HEK293 (cell line): ENCODE measurements around the gene OGFOD2.
A peak's percentile ranks its signal among the peaks of the same experiment; 100 is the strongest.

Experiments used
- MEIS1 ChIP-seq: sonication (generic); formaldehyde crosslinking; IDR thresholded peaks from 2 replicates; pipeline ENCODE4 v1.8.1; 2022; ENCODE audit warnings: missing genetic modification reagents, mild to moderate bottlenecking, borderline replicate concordance
- PATZ1 ChIP-seq: fragments of 450-650 bp; formaldehyde crosslinking; IDR thresholded peaks from 2 replicates; pipeline ENCODE4 v1.5.1; 2016; ENCODE audit warnings: missing biosample characterization, missing genetic modification characterization
- PRDM6 ChIP-seq: fragments of 450-650 bp; formaldehyde crosslinking; IDR thresholded peaks from 2 replicates; pipeline ENCODE4 v1.5.1; 2017; ENCODE audit warnings: missing biosample characterization, missing genetic modification characterization
- SP7 ChIP-seq: fragments of 450-650 bp; formaldehyde crosslinking; IDR thresholded peaks from 2 replicates; pipeline ENCODE4 v1.5.1; 2016; ENCODE audit warnings: missing biosample characterization, missing genetic modification characterization
- YY2 ChIP-seq: fragments of 450-650 bp; formaldehyde crosslinking; IDR thresholded peaks from 2 replicates; pipeline ENCODE4 v1.5.1; 2016; ENCODE audit warnings: missing biosample characterization, missing genetic modification characterization
- ZBTB49 ChIP-seq: fragments of 450-650 bp; formaldehyde crosslinking; IDR thresholded peaks from 2 replicates; pipeline ENCODE4 v1.5.1; 2016; ENCODE audit warnings: missing biosample characterization, missing genetic modification characterization, low read depth
- ZFP69B ChIP-seq: fragments of 450-650 bp; formaldehyde crosslinking; IDR thresholded peaks from 2 replicates; pipeline ENCODE4 v1.5.1; 2016; ENCODE audit warnings: missing biosample characterization, missing genetic modification characterization
- ZNF114 ChIP-seq: fragments of 450-650 bp; formaldehyde crosslinking; IDR thresholded peaks from 2 replicates; pipeline ENCODE4 v1.5.0; 2017; ENCODE audit warnings: missing biosample characterization, missing genetic modification characterization
- ZNF266 ChIP-seq: fragments of 450-650 bp; formaldehyde crosslinking; IDR thresholded peaks from 2 replicates; pipeline ENCODE4 v1.5.1; 2016; ENCODE audit warnings: missing biosample characterization, missing genetic modification characterization, low read depth
- ZNF302 ChIP-seq: fragments of 450-650 bp; formaldehyde crosslinking; IDR thresholded peaks from 2 replicates; pipeline ENCODE4 v1.5.1; 2016; ENCODE audit warnings: missing biosample characterization, missing genetic modification characterization, low read depth
- ZNF335 ChIP-seq: fragments of 450-650 bp; formaldehyde crosslinking; conservative IDR thresholded peaks from 2 replicates; pipeline ENCODE4 v1.5.1; 2016; ENCODE audit warnings: missing biosample characterization, missing genetic modification characterization
- ZNF350 ChIP-seq: fragments of 450-650 bp; formaldehyde crosslinking; IDR thresholded peaks from 2 replicates; pipeline ENCODE4 v1.5.0; 2017; ENCODE audit warnings: missing biosample characterization, mild to moderate bottlenecking, missing genetic modification characterization
- ZNF37A ChIP-seq: fragments of 450-650 bp; IDR thresholded peaks from 2 replicates; pipeline ENCODE4 v1.5.1; 2018; ENCODE audit warnings: missing biosample characterization, missing genetic modification characterization
- ZNF391 ChIP-seq: fragments of 450-650 bp; formaldehyde crosslinking; IDR thresholded peaks from 2 replicates; pipeline ENCODE4 v1.5.1; 2016; ENCODE audit warnings: low read depth, missing biosample characterization, missing genetic modification characterization, borderline replicate concordance
- ZNF398 ChIP-seq: fragments of 450-650 bp; formaldehyde crosslinking; IDR thresholded peaks from 2 replicates; pipeline ENCODE4 v1.5.1; 2017; ENCODE audit warnings: missing biosample characterization, missing genetic modification characterization
- ZNF501 ChIP-seq: fragments of 450-650 bp; formaldehyde crosslinking; IDR thresholded peaks from 2 replicates; pipeline ENCODE4 v1.5.1; 2016; ENCODE audit warnings: missing biosample characterization, missing genetic modification characterization
- ZNF530 ChIP-seq: fragments of 450-650 bp; formaldehyde crosslinking; IDR thresholded peaks from 2 replicates; pipeline ENCODE4 v1.5.1; 2016; ENCODE audit warnings: low read depth, missing biosample characterization, missing genetic modification characterization
- ZNF580 ChIP-seq: fragments of 450-650 bp; formaldehyde crosslinking; IDR thresholded peaks from 2 replicates; pipeline ENCODE4 v1.5.1; 2016; ENCODE audit warnings: missing biosample characterization, missing genetic modification characterization
- ZNF600 ChIP-seq: fragments of 450-650 bp; formaldehyde crosslinking; IDR thresholded peaks from 2 replicates; pipeline ENCODE4 v1.5.1; 2016; ENCODE audit warnings: missing biosample characterization, missing genetic modification characterization
- ZNF626 ChIP-seq: fragments of 450-650 bp; sonication (Bioruptor Pico); formaldehyde crosslinking; IDR thresholded peaks from 2 replicates; pipeline ENCODE4 v1.5.1; 2018; ENCODE audit warnings: missing biosample characterization, missing genetic modification characterization, inconsistent platforms
- ZNF629 ChIP-seq: fragments of 450-650 bp; formaldehyde crosslinking; IDR thresholded peaks from 2 replicates; pipeline ENCODE4 v1.5.1; 2017; ENCODE audit warnings: missing biosample characterization, missing genetic modification characterization
- ZNF639 ChIP-seq: fragments of 450-650 bp; formaldehyde crosslinking; IDR thresholded peaks from 2 replicates; pipeline ENCODE4 v1.5.1; 2016; ENCODE audit warnings: missing biosample characterization, missing genetic modification characterization
- ZNF704 ChIP-seq: fragments of 450-650 bp; formaldehyde crosslinking; IDR thresholded peaks from 2 replicates; pipeline ENCODE4 v1.5.1; 2016; ENCODE audit warnings: missing biosample characterization, missing genetic modification characterization
- ZNF747 ChIP-seq: fragments of 450-650 bp; formaldehyde crosslinking; IDR thresholded peaks from 2 replicates; pipeline ENCODE4 v1.5.1; 2016; ENCODE audit warnings: missing biosample characterization, missing genetic modification characterization
- ZSCAN23 ChIP-seq: fragments of 450-650 bp; formaldehyde crosslinking; IDR thresholded peaks from 2 replicates; pipeline ENCODE4 v1.5.1; 2016; ENCODE audit warnings: missing biosample characterization, missing genetic modification characterization

Gene OGFOD2

GRCh38 chr12:122965851-122966742 is 8.9 kb upstream of the OGFOD2 start, which contains the start of gene ABCB9 (continued):
- TF ChIP-seq ZBTB49 (no peak), MEIS1 (CRISPR knock-in tag) (no peak), ZNF530 (tag by site-specific recombination) (no peak), SP7 (tag by site-specific recombination) (peak; percentile 62; the same call in 1 of the 2 replicates), ZNF114 (tag by site-specific recombination) (no peak), ZNF350 (tag by site-specific recombination) (no peak), ZNF398 (tag by site-specific recombination) (no peak), ZNF600 (tag by site-specific recombination) (peak; percentile 87), PATZ1 (tag by site-specific recombination) (peak; percentile 74; the same call in 1 of the 2 replicates), ZSCAN23 (peak; percentile 51; the same call in 1 of the 2 replicates), ZNF302 (tag by site-specific recombination) (no peak), ZNF501 (tag by site-specific recombination) (peak; percentile 93), ZNF747 (tag by site-specific recombination) (no peak), ZNF639 (tag by site-specific recombination) (0 out of 2 replicates have a peak, but pooled peaks have one; percentile 18), ZFP69B (no peak), ZNF391 (tag by site-specific recombination) (peak; percentile 35; the same call in 1 of the 2 replicates), ZNF626 (tag by site-specific recombination) (no peak), PRDM6 (no peak), ZNF629 (peak; percentile 45), ZNF704 (tag by site-specific recombination) (no peak), ZNF580 (tag by site-specific recombination) (no peak), YY2 (tag by site-specific recombination) (0 out of 2 replicates have a peak, but pooled peaks have one; percentile 23), ZNF37A (tag by site-specific recombination) (no peak), ZNF335 (tag by site-specific recombination) (peak; percentile 91), ZNF266 (no peak)
